K562 (cell line): Measurements from ENCODE around the gene RHOB. TPM values are rescaled to one million over a fixed set of nuclear protein-coding genes. Genes with fewer than 3 reads are reported as not detected.

ENCODE experiments used
- EWSR1 ChIP-seq: fragments of 450-650 bp; IDR thresholded peaks from 2 replicates; pipeline ENCODE4 v1.6.1; 2018; ENCODE audit warnings: borderline replicate concordance, mild to moderate bottlenecking, low read depth, moderate library complexity; ENCODE audit not compliant: partially characterized antibody
- FOXA3 ChIP-seq, 2 experiments: fragments of 450-650 bp in 1 of 2; sonication (generic) in 1 of 2; formaldehyde crosslinking; IDR thresholded peaks in 1 of 2; conservative IDR thresholded peaks in 1 of 2; 2 replicates each; pipeline versions ENCODE4 v1.4.0 to v1.8.0; 2020 to 2022; ENCODE audit warnings: mild to moderate bottlenecking in 2 of 2, missing genetic modification reagents in 1 of 2
- GABPB2 ChIP-seq: fragments of 250-450 bp; sonication (Bioruptor Pico); conservative IDR thresholded peaks from 2 replicates; pipeline ENCODE4 v1.5.1; 2021; ENCODE audit warnings: mild to moderate bottlenecking
- GATA2 ChIP-seq: sonication (generic); formaldehyde crosslinking; IDR thresholded peaks from 2 replicates; pipeline ENCODE4 v1.4.0; 2020; ENCODE audit warnings: mild to moderate bottlenecking, missing genetic modification reagents
- HDAC1 ChIP-seq, 2 experiments: fragments of 450-650 bp; IDR thresholded peaks; 2 replicates each; pipeline ENCODE4 v1.6.1; 2016 to 2017; ENCODE audit warnings: inconsistent platforms in 1 of 2, mild to moderate bottlenecking in 1 of 2, moderate library complexity in 1 of 2
- HSF4 ChIP-seq: fragments of 250-450 bp; sonication (Bioruptor Pico); IDR thresholded peaks from 2 replicates; pipeline ENCODE4 v2.1.2; 2022; ENCODE audit warnings: mild to moderate bottlenecking, moderate library complexity, borderline replicate concordance
- NELFE ChIP-seq: IDR thresholded peaks from 2 replicates; pipeline ENCODE4 v1.6.1; 2011; ENCODE audit warnings: mild to moderate bottlenecking; ENCODE audit not compliant: insufficient read depth, insufficient read length
- NFATC3 ChIP-seq: fragments of 450-650 bp; IDR thresholded peaks from 2 replicates; pipeline ENCODE4 v1.6.1; 2017; ENCODE audit warnings: mild to moderate bottlenecking
- NONO ChIP-seq, 2 experiments: fragments of 200-400 bp in 1 of 2; fragments of 450-650 bp in 1 of 2; formaldehyde crosslinking in 1 of 2; IDR thresholded peaks; 2 replicates each; pipeline ENCODE4 v1.6.1; 2017; ENCODE audit warnings: low read depth in 2 of 2, mild to moderate bottlenecking in 2 of 2, moderate library complexity in 2 of 2, low read length in 1 of 2
- NR2C1 ChIP-seq, 2 experiments: fragments of 450-650 bp; IDR thresholded peaks; 2 replicates each; pipeline ENCODE4 v1.6.1; 2017; ENCODE audit warnings: mild to moderate bottlenecking in 2 of 2, antibody characterized with exemption in 1 of 2, inconsistent platforms in 1 of 2, missing compliant biosample characterization in 1 of 2, missing genetic modification characterization in 1 of 2
- PCBP1 ChIP-seq: fragments of 200-400 bp; formaldehyde crosslinking; IDR thresholded peaks from 2 replicates; pipeline ENCODE4 v1.6.1; 2018; ENCODE audit warnings: mild to moderate bottlenecking, low read depth, low read length; ENCODE audit not compliant: poor library complexity, severe bottlenecking
- POLR3A ChIP-seq: IDR thresholded peaks from 2 replicates; pipeline ENCODE4 v1.6.1; 2011; ENCODE audit warnings: borderline replicate concordance, mild to moderate bottlenecking, moderate library complexity; ENCODE audit not compliant: insufficient read length, insufficient read depth; ENCODE audit errors: extremely low read depth
- PRPF4 ChIP-seq: fragments of 200-400 bp; formaldehyde crosslinking; IDR thresholded peaks from one replicate; pipeline ENCODE4 v1.6.1; 2017; ENCODE audit warnings: low read length, low read depth, mild to moderate bottlenecking; ENCODE audit not compliant: insufficient read depth, poor library complexity, severe bottlenecking
- RFX7 ChIP-seq: fragments of 250-450 bp; sonication (Bioruptor Pico); IDR thresholded peaks from 2 replicates; pipeline ENCODE4 v1.5.1; 2021; ENCODE audit warnings: mild to moderate bottlenecking
- SETDB1 ChIP-seq: IDR thresholded peaks from one replicate; pipeline ENCODE4 v1.6.1; 2012; ENCODE audit warnings: low read length, control low read depth, inconsistent platforms
- SMARCE1 ChIP-seq: fragments of 450-650 bp; IDR thresholded peaks from 2 replicates; pipeline ENCODE4 v1.7.1; 2016; ENCODE audit warnings: mild to moderate bottlenecking
- SRSF9 ChIP-seq: fragments of 200-400 bp; formaldehyde crosslinking; IDR thresholded peaks from 2 replicates; pipeline ENCODE4 v1.6.1; 2017; ENCODE audit warnings: low read depth, low read length, borderline replicate concordance
- XRCC3 ChIP-seq: fragments of 450-650 bp; IDR thresholded peaks from 2 replicates; pipeline ENCODE4 v1.6.1; 2017; ENCODE audit warnings: mild to moderate bottlenecking, moderate library complexity
- ZC3H8 ChIP-seq: fragments of 450-650 bp; IDR thresholded peaks from 2 replicates; pipeline ENCODE4 v1.6.1; 2017
- ZNF212 ChIP-seq: fragments of 450-650 bp; formaldehyde crosslinking; IDR thresholded peaks from 2 replicates; pipeline ENCODE4 v1.4.0; 2020; ENCODE audit warnings: mild to moderate bottlenecking
- ZNF354B ChIP-seq: fragments of 250-450 bp; sonication (Bioruptor Pico); IDR thresholded peaks from 2 replicates; pipeline ENCODE4 v1.4.0; 2020
- ZNF584 ChIP-seq: fragments of 200-800 bp; sonication (Bioruptor generic); IDR thresholded peaks from 2 replicates; pipeline ENCODE4 v1.6.1; 2016; ENCODE audit warnings: low read depth, mild to moderate bottlenecking, missing genetic modification characterization, missing compliant biosample characterization
- ZNF766 ChIP-seq: fragments of 200-800 bp; sonication (Bioruptor generic); conservative IDR thresholded peaks from 2 replicates; pipeline ENCODE4 v1.6.1; 2016; ENCODE audit warnings: missing genetic modification characterization, missing compliant biosample characterization
- ZZZ3 ChIP-seq: fragments of 450-650 bp; IDR thresholded peaks from 2 replicates; pipeline ENCODE4 v1.6.1; 2016; ENCODE audit warnings: antibody characterized with exemption, mild to moderate bottlenecking, moderate library complexity
- polyA plus RNA-seq, 8 experiments: library from polyadenylated mRNA; depleted of rRNA in 4 of 8; stranded (reverse) in 5 of 8; unstranded in 3 of 8; fragments of >200 nt; fragmentation: Nextera tagmentation in 2 of 8; fragmentation: Illumina TruSeq in 1 of 8; extraction: Ambion mirVana in 2 of 8; extraction: Trizol in 1 of 8; gene quantifications; 2 replicates each; pipeline versions ENCODE4 v1.2.1 to v1.2.3, GENCODE V29; 2011 to 2014; ENCODE audit warnings: inconsistent platforms in 1 of 8, missing spikeins in 1 of 8
- total RNA-seq, 7 experiments: library from RNA; depleted of rRNA in 6 of 7; stranded (reverse); fragments of >200 nt in 6 of 7; fragmentation: Illumina TruSeq in 2 of 7; extraction: Trizol in 2 of 7; gene quantifications; 2 replicates each; pipeline versions ENCODE4 v1.2.1 to v1.2.3, GENCODE V29; 2011 to 2021; ENCODE audit warnings: low replicate concordance in 1 of 7
- TF ChIP-seq, protein P1 (sequence below): fragments of 450-650 bp; formaldehyde crosslinking; conservative IDR thresholded peaks from 2 replicates; pipeline ENCODE4 v1.4.0; 2022; ENCODE audit warnings: mild to moderate bottlenecking, missing genetic modification characterization

RHOB gene
- total and polyA plus RNA-seq, 9 of the 15 experiments (the other 6 are each of a cell fraction or from before 2014, with no cell fraction given): 0.07 to 4.8 (median 1.1) TPM

DNA sequence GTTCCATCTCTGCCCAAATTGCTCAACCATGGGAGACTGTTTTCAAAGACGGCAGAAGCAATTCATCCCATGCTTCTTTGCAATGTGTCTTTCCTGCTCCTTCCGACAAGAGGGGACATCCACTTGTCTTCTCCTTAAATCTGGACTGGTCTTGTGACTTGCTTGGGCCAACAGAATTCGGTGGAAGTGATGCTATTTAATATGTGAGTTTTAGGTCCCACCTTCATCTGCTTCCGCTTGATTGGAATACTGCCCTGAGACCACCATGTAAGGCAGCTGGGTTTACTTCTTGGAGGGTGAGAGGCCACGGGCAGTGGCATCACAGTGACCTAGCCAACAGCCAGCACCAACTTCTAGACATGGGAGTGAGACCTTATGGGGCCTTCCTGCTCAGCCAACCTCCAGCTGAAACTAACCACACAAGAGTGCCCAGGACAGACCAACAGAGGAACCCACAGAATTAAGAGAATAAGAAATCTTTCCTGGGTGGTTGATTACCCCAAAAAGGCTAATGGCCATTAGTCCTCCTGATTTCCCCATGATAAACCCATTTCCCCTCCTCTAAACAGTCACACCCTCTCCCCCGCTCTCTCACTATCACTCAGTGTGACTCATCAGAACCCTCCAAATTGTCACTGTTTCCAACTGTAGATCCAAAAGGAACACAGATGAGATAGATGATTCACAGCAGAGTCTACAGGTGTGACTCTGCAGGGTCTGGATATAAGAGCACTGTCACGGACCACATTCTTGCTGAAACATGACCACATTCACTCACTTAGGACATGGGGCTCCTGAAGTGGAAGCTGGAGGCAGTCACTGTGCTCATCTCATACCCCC lies 16.2 kb upstream of the RHOB start (continued):
- no peak for TF ChIP-seq FOXA3 (CRISPR knock-in tag; conservative IDR thresholded peaks at IDR 0.05 in 1 of 2, IDR thresholded peaks at IDR 0.05 in 1 of 2)
- TF ChIP-seq ZNF354B (CRISPR knock-in tag): no peak
- peak in 1 of 2 experiments; percentile 51; a peak in 1 of 4 replicates for TF ChIP-seq HDAC1 (IDR thresholded peaks at IDR 0.05)
- TF ChIP-seq ZNF766 (CRISPR knock-in tag): peak; percentile 57; the same call in 1 of the 2 replicates
- no peak for TF ChIP-seq ZNF212 (CRISPR knock-in tag)
- TF ChIP-seq, protein P1, sequence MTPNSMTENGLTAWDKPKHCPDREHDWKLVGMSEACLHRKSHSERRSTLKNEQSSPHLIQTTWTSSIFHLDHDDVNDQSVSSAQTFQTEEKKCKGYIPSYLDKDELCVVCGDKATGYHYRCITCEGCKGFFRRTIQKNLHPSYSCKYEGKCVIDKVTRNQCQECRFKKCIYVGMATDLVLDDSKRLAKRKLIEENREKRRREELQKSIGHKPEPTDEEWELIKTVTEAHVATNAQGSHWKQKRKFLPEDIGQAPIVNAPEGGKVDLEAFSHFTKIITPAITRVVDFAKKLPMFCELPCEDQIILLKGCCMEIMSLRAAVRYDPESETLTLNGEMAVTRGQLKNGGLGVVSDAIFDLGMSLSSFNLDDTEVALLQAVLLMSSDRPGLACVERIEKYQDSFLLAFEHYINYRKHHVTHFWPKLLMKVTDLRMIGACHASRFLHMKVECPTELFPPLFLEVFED: no peak
- no peak for TF ChIP-seq ZZZ3
- TF ChIP-seq RFX7 (CRISPR knock-in tag): no peak
- no peak for TF ChIP-seq HSF4
- peak; percentile 70; the same call in 1 of the 2 replicates for TF ChIP-seq NFATC3
- no peak for TF ChIP-seq NR2C1 (IDR thresholded peaks at IDR 0.05)
- TF ChIP-seq NR2C1 (tag; IDR thresholded peaks at IDR 0.05): no peak
- 0 out of 2 replicates have a peak, but pooled peaks have one; percentile 21 for TF ChIP-seq ZNF584 (CRISPR knock-in tag)
- TF ChIP-seq ZC3H8: no peak
- no peak for TF ChIP-seq SRSF9
- no peak for TF ChIP-seq EWSR1
- no peak for TF ChIP-seq PCBP1
- TF ChIP-seq GABPB2: no peak
- no peak for TF ChIP-seq NONO (IDR thresholded peaks at IDR 0.05; ENCODE audit: low read depth in 2 of 2, low read length in 1 of 2)
- TF ChIP-seq SETDB1: no peak
- no peak for TF ChIP-seq POLR3A
- TF ChIP-seq PRPF4: no peak
- no peak for TF ChIP-seq NELFE
- peak; percentile 94 for TF ChIP-seq SMARCE1
- TF ChIP-seq GATA2 (CRISPR knock-in tag): peak; percentile 57; the same call in 1 of the 2 replicates
- TF ChIP-seq XRCC3: no peak
